SU-DHL-6 (cell line): ENCODE data around the gene GALR1.

ENCODE experiments used
- H2AFZ ChIP-seq: fragments of 200-600 bp; sonication (generic); 2 replicates; pipeline ENCODE4 v1.6.1; 2014; ENCODE audit warnings: low read depth, mild to moderate bottlenecking, moderate library complexity, mixed read lengths, antibody characterized with exemption, low read length; ENCODE audit not compliant: severe bottlenecking
- H3F3A ChIP-seq: fragments of 200-600 bp; shearing (Covaris generic); 2 replicates; pipeline ENCODE4 v1.6.0; 2016; ENCODE audit warnings: antibody characterized with exemption, mild to moderate bottlenecking; ENCODE audit not compliant: insufficient read depth
- H3K27ac ChIP-seq: fragments of 200-600 bp; sonication (generic); 2 replicates; pipeline ENCODE4 v1.5.1; 2016; ENCODE audit warnings: low read depth, mild to moderate bottlenecking, low read length, moderate library complexity, mixed read lengths
- H3K27me3 ChIP-seq: fragments of 200-600 bp; sonication (generic), shearing (Covaris generic); 2 replicates; pipeline ENCODE4 v1.6.0; 2014; ENCODE audit warnings: mild to moderate bottlenecking, low read length
- H3K36me3 ChIP-seq: fragments of 200-600 bp; sonication (generic); 2 replicates; pipeline ENCODE4 v1.6.1; 2014; ENCODE audit warnings: mild to moderate bottlenecking, low read length, mixed read lengths
- H3K4me2 ChIP-seq: fragments of 300-600, 200-600 bp; shearing (Covaris generic), sonication (generic); 2 replicates; pipeline ENCODE4 v1.6.0; 2014; ENCODE audit warnings: low read length, low read depth, mild to moderate bottlenecking; ENCODE audit not compliant: poor library complexity, severe bottlenecking
- H3K4me3 ChIP-seq: fragments of 200-600 bp; sonication (generic); 2 replicates; pipeline ENCODE4 v1.5.1; 2014; ENCODE audit warnings: antibody characterized with exemption, low read length, mild to moderate bottlenecking, mixed read lengths; ENCODE audit not compliant: insufficient read depth, poor library complexity, severe bottlenecking
- H3K79me2 ChIP-seq: fragments of 200-600 bp; sonication (generic); 2 replicates; pipeline ENCODE4 v1.6.1; 2014; ENCODE audit warnings: mild to moderate bottlenecking, low read length, moderate library complexity; ENCODE audit not compliant: insufficient read depth
- H3K9ac ChIP-seq: fragments of 200-600 bp; sonication (generic); 2 replicates; pipeline ENCODE4 v1.7.0; 2014; ENCODE audit warnings: mild to moderate bottlenecking, low read length
- H3K9me2 ChIP-seq: fragments of 200-600 bp; sonication (generic); replicated peaks from 2 replicates; pipeline ENCODE4 v1.6.1; 2014; ENCODE audit warnings: low read length; ENCODE audit not compliant: insufficient read depth
- H3K9me3 ChIP-seq: fragments of 200-600 bp; sonication (generic); 2 replicates; pipeline ENCODE4 v1.6.1; 2014; ENCODE audit warnings: low read length, mixed read lengths; ENCODE audit not compliant: insufficient read depth
- H4K20me1 ChIP-seq: fragments of 200-600 bp; sonication (generic); 2 replicates; pipeline ENCODE4 v1.6.1; 2014; ENCODE audit warnings: low read depth, mild to moderate bottlenecking, antibody characterized with exemption, low read length, moderate library complexity, mixed read lengths
- EZH2phosphoT487 ChIP-seq: fragments of 200-600 bp; sonication (generic), shearing (Covaris generic); conservative IDR thresholded peaks from 2 replicates; pipeline ENCODE4 v1.6.1; 2018; ENCODE audit warnings: mild to moderate bottlenecking, antibody characterized with exemption, low read length, moderate library complexity, mixed read lengths
- TF ChIP-seq, protein P1 (sequence below): fragments of 200-600 bp; sonication (generic); IDR thresholded peaks from one replicate; pipeline ENCODE4 v1.5.1; 2017; ENCODE audit warnings: antibody characterized with exemption, mild to moderate bottlenecking, low read length, moderate library complexity; ENCODE audit not compliant: insufficient read depth, poor library complexity, severe bottlenecking

Gene GALR1

DNA sequence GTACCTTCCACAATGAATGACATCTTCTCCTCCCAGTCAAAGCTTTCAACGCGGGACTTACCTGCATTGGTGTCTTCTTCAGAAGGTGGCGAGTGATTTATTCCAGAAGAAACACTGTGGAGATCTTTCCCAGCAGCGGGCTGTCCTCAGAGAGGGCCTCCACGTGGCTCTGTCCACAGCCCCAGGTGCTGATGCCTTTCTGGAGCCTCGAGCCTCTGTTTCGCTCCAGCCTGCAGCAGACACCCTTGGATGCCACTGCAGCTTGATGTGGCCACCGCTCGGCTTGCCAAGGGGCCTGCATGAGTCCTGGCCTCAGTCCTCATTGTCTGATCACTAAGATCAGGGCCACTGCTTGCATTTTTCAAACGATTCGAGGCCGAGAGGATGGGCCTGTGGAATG, 46.6 kb upstream of the GALR1 start:
- Histone ChIP-seq H3K4me3 (no peak overlapping the region), H3K79me2 (no peaks in the 10 kb centered on the region), H4K20me1 (no peaks in the 10 kb centered on the region), H3K9ac (no peak overlapping the region), H3K36me3 (no peaks in the 10 kb centered on the region), H3K9me3 (no peaks in the 10 kb centered on the region), H3K27me3 (no peaks in the 10 kb centered on the region), H3K4me2 (no peak overlapping the region), H2AFZ (no peak overlapping the region), H3K9me2 (no peaks in the 10 kb centered on the region), H3F3A (no peaks in the 10 kb centered on the region), H3K27ac (no peak overlapping the region)
- TF ChIP-seq EZH2phosphoT487, result no peak
- TF ChIP-seq, protein P1, sequence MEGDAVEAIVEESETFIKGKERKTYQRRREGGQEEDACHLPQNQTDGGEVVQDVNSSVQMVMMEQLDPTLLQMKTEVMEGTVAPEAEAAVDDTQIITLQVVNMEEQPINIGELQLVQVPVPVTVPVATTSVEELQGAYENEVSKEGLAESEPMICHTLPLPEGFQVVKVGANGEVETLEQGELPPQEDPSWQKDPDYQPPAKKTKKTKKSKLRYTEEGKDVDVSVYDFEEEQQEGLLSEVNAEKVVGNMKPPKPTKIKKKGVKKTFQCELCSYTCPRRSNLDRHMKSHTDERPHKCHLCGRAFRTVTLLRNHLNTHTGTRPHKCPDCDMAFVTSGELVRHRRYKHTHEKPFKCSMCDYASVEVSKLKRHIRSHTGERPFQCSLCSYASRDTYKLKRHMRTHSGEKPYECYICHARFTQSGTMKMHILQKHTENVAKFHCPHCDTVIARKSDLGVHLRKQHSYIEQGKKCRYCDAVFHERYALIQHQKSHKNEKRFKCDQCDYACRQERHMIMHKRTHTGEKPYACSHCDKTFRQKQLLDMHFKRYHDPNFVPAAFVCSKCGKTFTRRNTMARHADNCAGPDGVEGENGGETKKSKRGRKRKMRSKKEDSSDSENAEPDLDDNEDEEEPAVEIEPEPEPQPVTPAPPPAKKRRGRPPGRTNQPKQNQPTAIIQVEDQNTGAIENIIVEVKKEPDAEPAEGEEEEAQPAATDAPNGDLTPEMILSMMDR, result no peak

DNA sequence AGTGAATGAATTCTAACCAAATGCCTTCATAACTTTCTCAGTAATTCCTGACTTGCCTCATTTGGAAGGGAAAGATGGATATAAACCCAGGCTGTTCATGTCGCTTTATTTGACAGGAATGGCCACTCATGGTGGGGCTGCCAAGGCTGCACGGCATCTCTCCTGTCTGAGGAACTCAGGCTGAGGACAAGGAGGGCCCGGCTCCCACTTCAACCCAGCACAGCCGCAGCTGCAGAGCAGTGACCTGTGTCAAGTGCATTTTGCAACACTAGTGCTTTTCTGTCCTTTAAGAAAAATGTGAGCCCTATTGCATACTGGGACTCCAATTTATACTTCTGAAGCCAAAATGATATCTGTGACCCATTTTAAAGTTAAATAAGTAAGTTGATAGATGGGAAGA, 45.8 kb upstream of the GALR1 start:
- Histone ChIP-seq H3K9me2 (no peaks in the 10 kb centered on the region), H3K4me3 (no peak overlapping the region), H3K79me2 (no peaks in the 10 kb centered on the region), H2AFZ (no peak overlapping the region), H3K36me3 (no peaks in the 10 kb centered on the region), H3K9me3 (no peaks in the 10 kb centered on the region), H3K27ac (no peak overlapping the region), H3K27me3 (no peaks in the 10 kb centered on the region), H4K20me1 (no peaks in the 10 kb centered on the region), H3K4me2 (no peak overlapping the region), H3F3A (no peaks in the 10 kb centered on the region), H3K9ac (no peak overlapping the region)
- TF ChIP-seq EZH2phosphoT487, result no peak
- TF ChIP-seq, protein P1, result no peak

DNA sequence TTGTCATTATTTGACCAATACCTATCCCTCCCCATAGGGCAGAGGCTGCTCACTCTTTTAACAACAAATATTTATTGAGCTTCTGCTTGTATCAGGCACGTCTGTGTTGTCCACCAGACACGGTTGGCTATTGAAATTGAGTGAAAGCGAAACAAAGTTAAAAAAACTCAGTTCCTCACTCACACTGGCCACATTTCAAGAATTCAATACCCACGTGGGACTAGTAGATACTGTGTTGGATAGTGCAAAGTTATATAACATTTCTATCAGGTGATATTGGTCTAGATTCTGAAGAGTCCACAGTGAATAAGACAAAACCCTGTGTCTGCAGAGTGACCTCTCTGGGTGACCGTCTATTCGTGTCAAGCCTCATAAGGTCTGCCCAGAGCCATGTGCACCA, 43.9 kb upstream of the GALR1 start:
- no peak overlapping the region for H3K4me2 ChIP-seq
- H4K20me1 ChIP-seq, result no peaks in the 10 kb centered on the region
- no peak overlapping the region for H3K4me3 ChIP-seq
- H3K79me2 ChIP-seq, result no peaks in the 10 kb centered on the region
- H3K27me3 ChIP-seq, result no peaks in the 10 kb centered on the region
- H3K27ac ChIP-seq, result no peak overlapping the region
- no peaks in the 10 kb centered on the region for H3F3A ChIP-seq
- H3K9ac ChIP-seq, result no peak overlapping the region
- H2AFZ ChIP-seq, result no peak overlapping the region
- no peaks in the 10 kb centered on the region for H3K9me2 ChIP-seq
- no peaks in the 10 kb centered on the region for H3K36me3 ChIP-seq
- no peaks in the 10 kb centered on the region for H3K9me3 ChIP-seq
- TF ChIP-seq, protein P1, result no peak
- TF ChIP-seq EZH2phosphoT487, result no peak
